ENCODE measurements around the gene BCL2L11.

GRCh38 chr2:111145103-111145760 lies 24.5 kb downstream of the BCL2L11 start:
- no peak for TF ChIP-seq POLR2A (IDR thresholded peaks at IDR 0.05)
- no peak for TF ChIP-seq POLR2AphosphoS5 (IDR thresholded peaks at IDR 0.05)
